ENCODE data around the gene FAM114A2.

GRCh38 chr5:154002511-154003020 is 36.1 kb downstream of the FAM114A2 start:
- TF ChIP-seq, protein P1, sequence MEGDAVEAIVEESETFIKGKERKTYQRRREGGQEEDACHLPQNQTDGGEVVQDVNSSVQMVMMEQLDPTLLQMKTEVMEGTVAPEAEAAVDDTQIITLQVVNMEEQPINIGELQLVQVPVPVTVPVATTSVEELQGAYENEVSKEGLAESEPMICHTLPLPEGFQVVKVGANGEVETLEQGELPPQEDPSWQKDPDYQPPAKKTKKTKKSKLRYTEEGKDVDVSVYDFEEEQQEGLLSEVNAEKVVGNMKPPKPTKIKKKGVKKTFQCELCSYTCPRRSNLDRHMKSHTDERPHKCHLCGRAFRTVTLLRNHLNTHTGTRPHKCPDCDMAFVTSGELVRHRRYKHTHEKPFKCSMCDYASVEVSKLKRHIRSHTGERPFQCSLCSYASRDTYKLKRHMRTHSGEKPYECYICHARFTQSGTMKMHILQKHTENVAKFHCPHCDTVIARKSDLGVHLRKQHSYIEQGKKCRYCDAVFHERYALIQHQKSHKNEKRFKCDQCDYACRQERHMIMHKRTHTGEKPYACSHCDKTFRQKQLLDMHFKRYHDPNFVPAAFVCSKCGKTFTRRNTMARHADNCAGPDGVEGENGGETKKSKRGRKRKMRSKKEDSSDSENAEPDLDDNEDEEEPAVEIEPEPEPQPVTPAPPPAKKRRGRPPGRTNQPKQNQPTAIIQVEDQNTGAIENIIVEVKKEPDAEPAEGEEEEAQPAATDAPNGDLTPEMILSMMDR (IDR thresholded peaks at IDR 0.05 in 2 of 3, conservative IDR thresholded peaks at IDR 0.05 in 1 of 3; ENCODE audit: borderline replicate concordance in 1 of 3, insufficient read depth in 1 of 3, low read depth in 2 of 3, low read length in 2 of 3) = no peak
- TF ChIP-seq EZH2phosphoT487 (IDR thresholded peaks at IDR 0.05; ENCODE audit: borderline replicate concordance) (no peak), ELF1 (IDR thresholded peaks at IDR 0.05; ENCODE audit: borderline replicate concordance, low read depth) (no peak), CBX3 (IDR thresholded peaks at IDR 0.05; ENCODE audit: low read depth) (no peak), YY1 (IDR thresholded peaks at IDR 0.05; ENCODE audit: extremely low read depth, insufficient replicate concordance, low read depth, low read length) (no peak), RAD21 (IDR thresholded peaks at IDR 0.05; ENCODE audit: low read depth) (no peak), EGR1 (IDR thresholded peaks at IDR 0.05; ENCODE audit: low read depth) (no peak), POLR2A (IDR thresholded peaks at IDR 0.05; ENCODE audit: borderline replicate concordance, extremely low read depth, insufficient read depth, insufficient read length) (no peak), ZBTB33 (IDR thresholded peaks at IDR 0.05; ENCODE audit: extremely low read depth, insufficient replicate concordance, low read length) (no peak), EZH2 (IDR thresholded peaks at IDR 0.05) (no peak), JUND (IDR thresholded peaks at IDR 0.05) (no peak), POLR2AphosphoS5 (IDR thresholded peaks at IDR 0.05; ENCODE audit: low read depth, low read length) (no peak)
